Cardiac fibroblast (primary cell): ENCODE measurements around the gene GHRL.

Experiments used
- DNase-seq, 2 donors: peaks; one replicate each; pipeline versions ENCODE4 v3.0.0 to v3.0.0-alpha.2; 2010; ENCODE audit warnings: low read depth in 2 of 2
- H3K4me3 ChIP-seq, 2 donors: replicated peaks in 1 of 2; 1 replicate in 1 of 2; 2 replicates in 1 of 2; pipeline ENCODE4 v1.5.1; 2011; ENCODE audit warnings: low read depth in 2 of 2, low read length in 2 of 2, mild to moderate bottlenecking in 2 of 2, moderate library complexity in 1 of 2
- TF ChIP-seq, protein P1 (sequence below): IDR thresholded peaks from one replicate; pipeline ENCODE4 v1.5.1; 2011; ENCODE audit warnings: low read depth, mild to moderate bottlenecking, low read length, inconsistent platforms

Gene GHRL

DNA sequence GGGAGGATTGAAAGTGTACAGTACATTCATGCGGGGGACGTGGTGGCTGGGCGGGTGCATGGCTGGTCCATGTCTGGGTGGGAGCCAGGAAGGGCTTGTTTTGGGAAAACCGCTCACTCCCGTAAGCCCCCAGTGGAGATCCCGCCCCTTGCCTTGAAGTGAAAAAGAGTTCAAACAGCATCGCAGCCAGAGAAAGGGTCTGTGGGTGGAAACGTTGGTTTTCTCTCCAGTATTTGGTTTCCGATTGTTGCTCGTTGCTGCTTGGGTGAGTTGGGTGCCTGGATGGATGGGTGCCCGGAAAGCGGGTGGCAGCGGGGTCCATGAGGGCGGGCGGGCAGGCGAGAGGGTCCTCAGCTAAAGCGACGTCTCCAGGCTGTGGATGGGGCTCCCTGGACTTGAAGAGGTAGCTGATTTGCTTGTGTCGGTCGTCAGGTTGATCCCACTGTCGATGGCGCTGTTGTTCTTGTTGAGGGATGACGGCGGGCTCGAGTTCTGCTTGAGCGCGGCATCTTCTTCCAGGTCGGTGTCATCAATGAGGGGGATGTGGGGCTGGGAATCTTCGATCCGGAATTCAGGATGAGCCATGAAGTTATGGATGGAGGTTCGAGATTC is 35.8 kb upstream of the GHRL start:
- no peak for DNase-seq
- TF ChIP-seq, protein P1, sequence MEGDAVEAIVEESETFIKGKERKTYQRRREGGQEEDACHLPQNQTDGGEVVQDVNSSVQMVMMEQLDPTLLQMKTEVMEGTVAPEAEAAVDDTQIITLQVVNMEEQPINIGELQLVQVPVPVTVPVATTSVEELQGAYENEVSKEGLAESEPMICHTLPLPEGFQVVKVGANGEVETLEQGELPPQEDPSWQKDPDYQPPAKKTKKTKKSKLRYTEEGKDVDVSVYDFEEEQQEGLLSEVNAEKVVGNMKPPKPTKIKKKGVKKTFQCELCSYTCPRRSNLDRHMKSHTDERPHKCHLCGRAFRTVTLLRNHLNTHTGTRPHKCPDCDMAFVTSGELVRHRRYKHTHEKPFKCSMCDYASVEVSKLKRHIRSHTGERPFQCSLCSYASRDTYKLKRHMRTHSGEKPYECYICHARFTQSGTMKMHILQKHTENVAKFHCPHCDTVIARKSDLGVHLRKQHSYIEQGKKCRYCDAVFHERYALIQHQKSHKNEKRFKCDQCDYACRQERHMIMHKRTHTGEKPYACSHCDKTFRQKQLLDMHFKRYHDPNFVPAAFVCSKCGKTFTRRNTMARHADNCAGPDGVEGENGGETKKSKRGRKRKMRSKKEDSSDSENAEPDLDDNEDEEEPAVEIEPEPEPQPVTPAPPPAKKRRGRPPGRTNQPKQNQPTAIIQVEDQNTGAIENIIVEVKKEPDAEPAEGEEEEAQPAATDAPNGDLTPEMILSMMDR: no peak

DNA sequence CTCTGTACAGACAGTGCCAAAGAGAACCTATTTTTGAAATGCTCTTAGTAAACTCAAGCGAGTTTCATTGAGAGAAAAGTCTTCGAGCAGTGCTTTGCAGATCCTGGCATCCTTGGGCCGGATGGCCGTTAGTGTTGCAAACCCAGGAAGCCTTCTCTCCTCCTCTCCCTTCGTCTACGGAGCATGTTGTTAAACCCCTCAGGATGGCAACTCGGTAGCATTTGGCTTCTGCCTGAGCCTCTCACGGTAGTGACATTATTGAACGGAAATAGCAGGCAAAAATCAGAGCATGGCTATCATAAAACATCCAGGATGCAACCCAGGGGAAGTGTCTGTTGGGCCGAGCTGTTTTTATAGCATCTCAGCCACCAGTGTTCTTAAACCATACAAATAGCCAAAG is 34.8 kb upstream of the GHRL start:
- H3K4me3 ChIP-seq: no peak overlapping the region
- DNase-seq: no peak
- TF ChIP-seq, protein P1: no peak

More for the DNA sequence above, 35.8 kb upstream of the GHRL start:
- no peak overlapping the region for H3K4me3 ChIP-seq

DNA sequence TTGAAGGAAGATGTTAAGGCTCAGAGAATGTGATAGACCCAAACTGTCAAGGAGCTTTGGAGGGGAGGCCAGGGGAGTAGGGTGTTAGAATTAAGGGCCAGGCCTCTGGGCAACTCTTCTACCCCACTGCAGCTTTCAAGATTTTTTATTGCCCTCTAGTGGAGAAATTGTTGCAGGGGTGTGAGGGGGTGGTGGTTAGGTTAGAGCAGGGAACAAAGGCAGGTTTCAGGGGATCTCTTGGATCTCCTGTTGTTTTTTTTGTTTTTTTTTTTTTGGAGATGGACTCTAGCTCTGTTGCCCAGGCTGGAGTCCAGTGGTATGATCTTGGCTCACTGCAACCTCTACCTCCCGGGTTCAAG is 29.6 kb upstream of the GHRL start:
- DNase-seq: no peak
- TF ChIP-seq, protein P1: peak; percentile 28
- no peak overlapping the region for H3K4me3 ChIP-seq

GRCh38 chr3:10321630-10322351 is 29.0 kb upstream of the GHRL start:
- DNase-seq: no peak
- TF ChIP-seq, protein P1: no peak
- H3K4me3 ChIP-seq: no peak overlapping the region

GRCh38 chr3:10320320-10320677 is 27.6 kb upstream of the GHRL start:
- peak overlapping the region; percentile 91 to 99 for H3K4me3 ChIP-seq
- DNase-seq: no peak
- TF ChIP-seq, protein P1: no peak

DNA sequence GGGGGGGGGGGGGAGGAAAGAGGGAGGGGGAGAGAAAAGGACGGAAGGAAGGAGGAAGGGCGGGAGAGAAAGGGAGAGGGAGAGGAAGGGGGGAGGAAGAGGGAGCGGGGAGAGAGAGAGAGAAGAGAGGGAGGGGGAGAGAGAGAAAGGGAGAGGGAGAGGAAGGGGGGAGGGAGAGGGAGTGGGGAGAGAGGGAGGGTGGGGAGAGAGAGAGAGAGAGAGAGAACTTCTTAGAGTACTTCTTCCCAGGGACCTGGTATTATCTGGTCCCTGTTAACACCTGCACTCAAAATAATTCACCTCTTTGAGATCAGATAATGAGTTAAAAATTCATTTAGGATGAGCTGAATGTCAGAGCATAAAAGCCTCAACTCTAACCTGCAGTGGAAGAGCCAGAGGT is 27.1 kb upstream of the GHRL start:
- TF ChIP-seq, protein P1: no peak
- H3K4me3 ChIP-seq: peak overlapping the region; percentile 91 to 99
- DNase-seq: peak in 1 of 2 donors; percentile 22
